ENCODE measurements around the gene KCNH2. TPM values are rescaled to one million over a fixed set of nuclear protein-coding genes. Genes with fewer than 3 reads are reported as not detected.

KCNH2 gene
- total and polyA plus RNA-seq, 11 donors = 58.1 to 185 (median 104) TPM

GRCh38 chr7:151016942-151017341 lies 38.8 kb upstream of the KCNH2 start:
- Histone ChIP-seq H3K27me3 (peaks cover 3 to 48% (median 25%) of the 10 kb centered on the region in 9 donors), H3K27ac (no peak overlapping the region), H3K9me3 (no peaks in the 10 kb centered on the region), H3K4me1 (peaks cover 0 to 47% (median 23%) of the 10 kb centered on the region in 12 donors), H3K36me3 (peaks cover 0 to 6% (median 0%) of the 10 kb centered on the region in 9 donors), H3K4me3 (no peak overlapping the region)
- WGBS, 4 donors = 77 to 93% (median 86%) methylated on average over 15 of the region's 15 CpGs
- DNase-seq = no peak
- no peak for ATAC-seq
- no peak for TF ChIP-seq POLR2A (IDR thresholded peaks at IDR 0.05)
- TF ChIP-seq, protein P1, sequence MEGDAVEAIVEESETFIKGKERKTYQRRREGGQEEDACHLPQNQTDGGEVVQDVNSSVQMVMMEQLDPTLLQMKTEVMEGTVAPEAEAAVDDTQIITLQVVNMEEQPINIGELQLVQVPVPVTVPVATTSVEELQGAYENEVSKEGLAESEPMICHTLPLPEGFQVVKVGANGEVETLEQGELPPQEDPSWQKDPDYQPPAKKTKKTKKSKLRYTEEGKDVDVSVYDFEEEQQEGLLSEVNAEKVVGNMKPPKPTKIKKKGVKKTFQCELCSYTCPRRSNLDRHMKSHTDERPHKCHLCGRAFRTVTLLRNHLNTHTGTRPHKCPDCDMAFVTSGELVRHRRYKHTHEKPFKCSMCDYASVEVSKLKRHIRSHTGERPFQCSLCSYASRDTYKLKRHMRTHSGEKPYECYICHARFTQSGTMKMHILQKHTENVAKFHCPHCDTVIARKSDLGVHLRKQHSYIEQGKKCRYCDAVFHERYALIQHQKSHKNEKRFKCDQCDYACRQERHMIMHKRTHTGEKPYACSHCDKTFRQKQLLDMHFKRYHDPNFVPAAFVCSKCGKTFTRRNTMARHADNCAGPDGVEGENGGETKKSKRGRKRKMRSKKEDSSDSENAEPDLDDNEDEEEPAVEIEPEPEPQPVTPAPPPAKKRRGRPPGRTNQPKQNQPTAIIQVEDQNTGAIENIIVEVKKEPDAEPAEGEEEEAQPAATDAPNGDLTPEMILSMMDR (IDR thresholded peaks at IDR 0.05) = no peak
- intact Hi-C loops (cut with DNase I) = loop anchor here in 1 of 10 donors (5.0 kb wide), 1 partner anchor 95 kb away; no protein-coding TSS in a partner anchor

- TF ChIP-seq, protein P1 (IDR thresholded peaks at IDR 0.05) = no peak
- TF ChIP-seq POLR2A (IDR thresholded peaks at IDR 0.05) = no peak
- 78 to 82% (median 80%) methylated on average over 8 of the region's 8 CpGs for WGBS, 4 donors
- H3K9me3 ChIP-seq = no peaks in the 10 kb centered on the region
- no peak overlapping the region for H3K27ac ChIP-seq
- H3K4me3 ChIP-seq = no peak overlapping the region
- no peak for DNase-seq
- ATAC-seq = no peak
- peaks cover 3 to 48% (median 25%) of the 10 kb centered on the region in 9 donors for H3K27me3 ChIP-seq
- intact Hi-C loops (cut with DNase I) = loop anchor here in 1 of 10 donors (5.0 kb wide), 1 partner anchor 96 kb away; no protein-coding TSS in a partner anchor
- H3K36me3 ChIP-seq = peaks cover 0 to 6% (median 0%) of the 10 kb centered on the region in 9 donors
- peaks cover 0 to 51% (median 23%) of the 10 kb centered on the region in 12 donors for H3K4me1 ChIP-seq
These were observed 38.4 kb upstream of the KCNH2 start for GRCh38 chr7:151016505-151016904.

GRCh38 chr7:151015967-151016366 lies 37.8 kb upstream of the KCNH2 start:
- TF ChIP-seq, protein P1 (IDR thresholded peaks at IDR 0.05) = no peak
- TF ChIP-seq POLR2A (IDR thresholded peaks at IDR 0.05) = no peak
- Histone ChIP-seq H3K36me3 (peaks cover 0 to 6% (median 0%) of the 10 kb centered on the region in 9 donors), H3K27ac (no peak overlapping the region), H3K4me3 (no peak overlapping the region), H3K9me3 (no peaks in the 10 kb centered on the region), H3K27me3 (peaks cover 3 to 45% (median 25%) of the 10 kb centered on the region in 9 donors), H3K4me1 (peaks cover 0 to 56% (median 23%) of the 10 kb centered on the region in 12 donors)
- no peak for DNase-seq
- ATAC-seq = peak in 1 of 4 donors; percentile 25
- 68 to 80% (median 73%) methylated on average over 5 of the region's 5 CpGs for WGBS, 4 donors
- intact Hi-C loops (cut with DNase I) = loop anchor here in 1 of 10 donors (5.0 kb wide), 1 partner anchor 96 kb away; no protein-coding TSS in a partner anchor

GRCh38 chr7:151014950-151015349 lies 36.8 kb upstream of the KCNH2 start:
- H3K27me3 ChIP-seq = peaks cover 3 to 36% (median 20%) of the 10 kb centered on the region in 9 donors
- DNase-seq = no peak
- intact Hi-C loops (cut with DNase I) = loop anchor here in 1 of 10 donors (5.0 kb wide), 1 partner anchor 97 kb away; no protein-coding TSS in a partner anchor

More at GRCh38 chr7:151014950-151015349, 36.8 kb upstream of the KCNH2 start:
- WGBS, 4 donors = 58 to 79% (median 68%) methylated on average over 8 of the region's 8 CpGs
- TF ChIP-seq, protein P1 (IDR thresholded peaks at IDR 0.05) = no peak
- no peak for TF ChIP-seq POLR2A (IDR thresholded peaks at IDR 0.05)
- Histone ChIP-seq H3K4me3 (no peak overlapping the region), H3K4me1 (peaks cover 0 to 66% (median 27%) of the 10 kb centered on the region in 12 donors), H3K27ac (no peak overlapping the region), H3K9me3 (no peaks in the 10 kb centered on the region), H3K36me3 (peaks cover 0 to 6% (median 0%) of the 10 kb centered on the region in 9 donors)
- peak in 1 of 4 donors; percentile 10 for ATAC-seq
